HG02588 (cell line): ENCODE results near the gene LRBA.
"Not testable (repeated sequence)": the region's sequence is repeated elsewhere in the genome, so short reads cannot be mapped to it uniquely, and the experiment has no call there.

Experiments
- ATAC-seq: cut with Tn5 transposase; IDR thresholded peaks from one replicate; pipeline ENCODE4 v1.9.1; 2021; ENCODE audit warnings: mild to moderate bottlenecking, moderate library complexity; ENCODE audit not compliant: unreplicated experiment

Gene LRBA

GRCh38 chr4:150683775-150684350 lies 331.2 kb downstream of the LRBA start:
- ATAC-seq = no peak

- no peak for ATAC-seq
Measured at GRCh38 chr4:150682126-150682525, 333.0 kb downstream of the LRBA start.

- no peak for ATAC-seq
Measured at GRCh38 chr4:150681063-150681462, 334.0 kb downstream of the LRBA start.

GRCh38 chr4:150680651-150681050 lies 334.4 kb downstream of the LRBA start:
- no peak for ATAC-seq

GRCh38 chr4:150679765-150680343 lies 335.2 kb downstream of the LRBA start:
- ATAC-seq = no peak

GRCh38 chr4:150679018-150679764 lies 335.9 kb downstream of the LRBA start:
- no peak for ATAC-seq

GRCh38 chr4:150673793-150674192 lies 341.3 kb downstream of the LRBA start:
- no peak for ATAC-seq

- no peak for ATAC-seq
Measured at GRCh38 chr4:150668824-150669223, 346.3 kb downstream of the LRBA start.

- no peak for ATAC-seq
Measured at GRCh38 chr4:150664935-150665334, 350.1 kb downstream of the LRBA start.

- ATAC-seq = no peak
Measured at GRCh38 chr4:150662686-150663085, 352.4 kb downstream of the LRBA start.

GRCh38 chr4:150661551-150661950 lies 353.5 kb downstream of the LRBA start:
- not testable (repeated sequence) for ATAC-seq

GRCh38 chr4:150658258-150658657 lies 356.8 kb downstream of the LRBA start:
- ATAC-seq = not testable (repeated sequence)

- no peak for ATAC-seq
Measured at GRCh38 chr4:150656891-150657290, 358.2 kb downstream of the LRBA start.

GRCh38 chr4:150650751-150651150 lies 364.3 kb downstream of the LRBA start:
- ATAC-seq = no peak

- ATAC-seq = no peak
Measured at GRCh38 chr4:150648123-150648522, 367.0 kb downstream of the LRBA start.

- no peak for ATAC-seq
Measured at GRCh38 chr4:150647008-150647407, 368.1 kb downstream of the LRBA start.

GRCh38 chr4:150641612-150642011 lies 373.5 kb downstream of the LRBA start:
- ATAC-seq = no peak

- no peak for ATAC-seq
Measured at GRCh38 chr4:150632639-150633038, 382.4 kb downstream of the LRBA start.

GRCh38 chr4:150628073-150628472 lies 387.0 kb downstream of the LRBA start:
- no peak for ATAC-seq

GRCh38 chr4:150625033-150625432 lies 390.1 kb downstream of the LRBA start:
- no peak for ATAC-seq

- ATAC-seq = no peak
Measured at GRCh38 chr4:150624055-150624454, 391.0 kb downstream of the LRBA start.

GRCh38 chr4:150619042-150619441 lies 396.0 kb downstream of the LRBA start:
- no peak for ATAC-seq
